ENCODE results near the gene DBH.

DNA sequence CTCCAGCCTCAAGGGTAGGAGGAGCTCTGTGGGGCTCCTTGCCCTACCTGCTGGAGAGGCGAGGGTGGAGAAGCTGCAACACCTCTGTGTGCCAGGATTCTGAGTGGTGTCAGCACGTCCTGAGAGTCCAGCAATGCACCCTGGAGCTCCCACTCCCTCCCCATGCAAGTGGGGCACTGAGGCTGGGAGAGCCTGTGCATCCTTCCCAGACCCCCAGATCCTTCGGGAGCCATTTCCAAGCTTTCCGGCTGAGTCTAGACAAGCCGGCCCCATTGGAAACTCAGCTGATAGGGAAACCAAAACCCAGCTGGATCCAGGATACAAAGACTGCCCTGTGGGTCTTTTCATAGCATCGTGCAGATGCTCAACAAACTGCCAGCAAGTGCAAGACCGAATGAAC lies 28.8 kb upstream of the DBH start:
- TF ChIP-seq POLR2AphosphoS5 (IDR thresholded peaks at IDR 0.05) (no peak), CTCF (IDR thresholded peaks at IDR 0.05) (no peak), POLR2A (IDR thresholded peaks at IDR 0.05) (no peak), EP300 (IDR thresholded peaks at IDR 0.05) (no peak)

All from stomach (tissue), 4 donors.